Esophagus mucosa (tissue), 1 donor: ENCODE measurements around the gene DOCK8. TPM values are rescaled to one million over a fixed set of nuclear protein-coding genes. Genes with fewer than 3 reads are reported as not detected.
A peak's percentile ranks its signal among the peaks of the same experiment; 100 is the strongest.

Experiments used
- ATAC-seq: fragments of 200-7000 bp; cut with Tn5 transposase; one replicate; pipeline ENCODE4 v1.9.1; 2020
- total RNA-seq: library from RNA; stranded (reverse); gene quantifications from one replicate; pipeline ENCODE4 v1.2.4, GENCODE V29; 2023
- donor health status: DM: yes; HTN: yes; CAD: no.

DOCK8 gene
- total RNA-seq, 1 donor from 2014 or later, result 11.4 TPM

DNA sequence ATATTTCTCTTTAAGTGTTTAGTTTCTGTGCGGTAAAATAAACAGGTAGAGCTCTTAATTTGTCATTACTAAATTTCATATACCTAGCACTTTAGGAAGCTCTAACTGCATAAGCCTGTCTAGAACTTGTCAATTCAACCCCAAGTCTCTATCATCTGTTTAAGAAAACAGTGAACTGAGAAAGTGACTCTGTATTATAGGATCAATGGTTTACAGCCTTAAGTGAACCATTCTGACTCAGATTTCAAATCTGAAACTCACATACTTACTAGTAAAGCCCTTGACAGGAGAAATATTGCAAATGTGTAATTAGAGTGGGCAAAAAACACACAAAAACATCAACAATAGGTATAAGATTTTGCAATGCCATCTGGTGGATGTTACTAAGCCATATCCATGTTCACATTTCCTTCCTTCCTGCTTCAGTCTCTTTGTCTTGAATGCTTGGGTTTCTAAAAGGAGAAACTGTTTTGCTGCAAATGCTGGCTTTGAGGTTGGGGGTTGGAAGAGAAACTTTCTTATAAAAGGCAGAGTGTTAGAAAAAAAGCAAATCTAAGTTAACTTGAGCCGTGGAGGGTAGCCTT lies 101.8 kb downstream of the DOCK8 start:
- no peak for ATAC-seq

DNA sequence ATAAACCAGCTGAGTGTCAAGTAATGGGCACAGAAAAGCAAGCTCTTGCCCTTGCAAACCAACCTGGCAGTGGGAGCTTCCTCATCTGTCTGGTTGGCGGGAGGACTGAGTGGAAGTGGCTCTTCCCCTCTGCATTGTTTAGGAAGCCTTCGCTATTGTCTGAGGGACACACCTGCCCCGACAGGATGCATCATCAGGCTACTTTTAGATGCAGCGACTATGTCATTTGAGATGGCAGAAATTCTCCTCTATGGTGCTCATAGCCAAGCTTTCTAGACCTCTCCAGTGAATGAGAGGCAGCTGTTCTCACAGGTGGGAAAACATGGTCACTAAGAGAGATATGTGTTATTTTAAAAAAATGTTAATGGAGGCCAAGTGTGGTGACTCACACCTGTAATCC lies 104.0 kb downstream of the DOCK8 start:
- ATAC-seq, result peak; percentile 52

DNA sequence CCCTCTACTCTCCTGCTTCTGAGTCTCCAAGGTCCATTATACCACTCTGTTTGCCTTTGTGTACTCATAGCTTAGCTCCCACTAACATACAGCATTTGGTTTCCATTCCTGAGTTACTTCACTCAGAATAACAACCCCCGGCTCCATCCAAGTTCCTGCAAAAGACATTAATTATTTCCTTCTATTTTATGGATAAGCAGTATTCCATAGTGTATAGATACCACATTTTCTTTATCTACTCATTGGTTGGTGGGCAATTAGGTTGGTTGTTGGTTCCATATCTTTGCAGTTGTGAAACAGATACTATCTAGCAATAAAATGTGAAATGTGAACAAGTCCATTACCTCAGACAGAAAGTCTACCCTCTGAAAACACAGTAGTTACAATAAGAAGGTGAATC lies 110.3 kb downstream of the DOCK8 start:
- no peak for ATAC-seq

DNA sequence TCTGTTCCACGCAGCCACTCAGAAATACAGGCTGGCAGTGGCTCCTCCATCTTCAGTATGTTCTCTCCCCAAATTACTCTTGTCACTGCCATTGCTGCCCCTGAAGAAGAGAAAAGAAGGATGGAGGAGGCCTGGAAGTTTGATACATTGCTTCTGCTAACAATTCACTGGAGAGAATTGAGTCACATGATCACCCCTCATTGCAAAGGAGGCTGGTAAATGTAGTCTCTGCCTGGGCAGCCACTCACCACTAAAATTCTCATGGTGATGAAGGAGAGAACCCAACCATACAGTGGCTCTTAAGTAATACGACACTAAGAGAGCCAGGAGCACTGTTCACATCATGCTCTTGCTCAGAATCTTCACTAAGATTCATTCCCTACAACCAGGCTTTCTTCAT lies 112.0 kb downstream of the DOCK8 start:
- no peak for ATAC-seq

DNA sequence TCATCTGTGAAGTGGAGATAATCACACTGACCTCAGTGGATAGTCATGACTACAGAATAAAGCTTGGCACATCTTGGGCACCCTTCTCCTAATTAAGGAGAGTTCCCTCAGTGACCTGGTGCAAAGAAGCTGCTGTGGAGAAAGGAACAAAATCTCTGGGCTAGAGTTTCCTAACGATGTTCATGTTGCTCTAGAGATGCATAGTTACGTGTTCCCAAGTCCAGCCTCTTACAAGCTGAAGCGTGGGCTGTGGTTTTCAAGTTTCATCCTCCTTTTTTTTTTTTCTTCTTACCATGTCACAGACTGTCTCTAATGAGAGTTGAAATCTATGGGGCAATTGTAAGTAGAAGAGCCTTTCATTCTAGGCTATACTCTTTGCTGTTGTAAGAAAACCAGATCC lies 113.8 kb downstream of the DOCK8 start:
- no peak for ATAC-seq

DNA sequence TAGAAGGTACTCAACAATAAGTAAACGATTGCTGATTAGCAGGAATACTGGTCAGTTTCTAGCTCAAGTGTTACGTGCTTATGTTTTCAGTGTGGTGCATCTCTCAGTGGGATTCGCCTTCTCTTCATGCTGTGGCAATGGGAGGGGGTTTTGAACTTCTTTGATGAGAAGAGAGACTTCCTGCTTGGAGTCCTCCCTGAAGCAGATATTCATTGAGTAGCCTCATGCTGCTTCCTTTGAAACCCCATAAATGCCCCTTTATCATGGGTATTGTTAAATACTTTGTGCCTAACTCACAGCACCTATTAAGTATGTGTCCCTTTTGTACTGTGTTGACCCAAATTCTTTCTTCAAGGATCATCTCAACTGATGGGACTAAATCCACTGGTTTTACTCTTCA lies 116.5 kb downstream of the DOCK8 start:
- ATAC-seq, result no peak

DNA sequence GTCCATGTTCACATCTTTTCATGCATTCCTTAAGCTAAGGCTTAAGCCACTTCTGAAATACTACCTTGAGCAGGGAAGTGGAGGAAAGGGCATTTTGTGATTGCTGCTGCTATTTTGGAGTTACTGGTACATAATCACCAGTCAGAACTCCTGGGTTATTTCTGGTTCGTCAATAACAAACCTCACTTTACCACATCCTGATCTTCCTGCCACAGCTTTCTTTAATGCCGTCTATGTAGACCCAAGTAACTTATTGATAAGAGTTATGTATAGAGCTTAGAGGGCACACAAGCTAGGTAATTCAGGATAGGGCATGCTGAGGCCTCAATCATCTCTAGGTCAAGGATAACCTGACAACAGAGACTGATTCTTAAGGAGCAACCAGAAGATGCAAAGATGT lies 120.7 kb downstream of the DOCK8 start:
- no peak for ATAC-seq

DNA sequence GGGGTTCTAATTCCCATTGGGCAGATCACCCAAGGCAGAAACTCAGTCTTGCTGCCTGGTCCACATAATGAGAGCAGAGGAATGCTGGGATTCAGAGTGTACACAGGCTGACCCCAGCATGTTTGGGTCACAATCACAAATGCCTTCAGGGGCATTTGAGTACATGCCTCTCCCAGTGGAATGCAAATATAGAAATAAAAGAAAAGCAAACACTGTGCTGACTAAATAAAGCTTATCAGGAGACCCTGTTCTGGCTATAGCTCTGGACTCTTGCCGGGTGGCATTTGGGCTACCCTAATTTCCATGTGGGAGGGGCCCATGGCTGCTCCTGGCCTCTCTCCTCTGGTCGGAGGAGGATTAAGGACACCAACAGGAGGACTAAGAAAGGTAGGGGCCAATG lies 121.4 kb downstream of the DOCK8 start:
- ATAC-seq, result no peak

DNA sequence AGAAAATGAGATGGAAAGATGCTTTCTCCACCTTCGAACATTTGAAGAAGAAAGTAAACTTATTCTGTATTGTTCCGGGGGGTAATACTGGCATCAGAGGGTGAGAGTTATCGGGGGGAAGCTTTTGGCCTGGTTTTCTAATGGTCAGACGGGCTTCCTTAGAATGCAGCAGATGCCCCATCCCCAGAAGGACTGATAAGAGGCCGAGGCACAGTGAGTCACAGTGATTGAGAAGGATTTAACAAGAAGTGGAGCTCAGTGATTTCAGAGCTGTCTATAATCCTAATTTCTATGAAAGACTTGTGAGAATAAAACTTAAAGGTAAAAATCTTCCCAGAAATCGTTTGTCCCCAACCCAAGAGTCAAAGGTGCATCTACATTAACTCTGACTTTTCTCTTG lies 123.9 kb downstream of the DOCK8 start:
- ATAC-seq, result no peak

DNA sequence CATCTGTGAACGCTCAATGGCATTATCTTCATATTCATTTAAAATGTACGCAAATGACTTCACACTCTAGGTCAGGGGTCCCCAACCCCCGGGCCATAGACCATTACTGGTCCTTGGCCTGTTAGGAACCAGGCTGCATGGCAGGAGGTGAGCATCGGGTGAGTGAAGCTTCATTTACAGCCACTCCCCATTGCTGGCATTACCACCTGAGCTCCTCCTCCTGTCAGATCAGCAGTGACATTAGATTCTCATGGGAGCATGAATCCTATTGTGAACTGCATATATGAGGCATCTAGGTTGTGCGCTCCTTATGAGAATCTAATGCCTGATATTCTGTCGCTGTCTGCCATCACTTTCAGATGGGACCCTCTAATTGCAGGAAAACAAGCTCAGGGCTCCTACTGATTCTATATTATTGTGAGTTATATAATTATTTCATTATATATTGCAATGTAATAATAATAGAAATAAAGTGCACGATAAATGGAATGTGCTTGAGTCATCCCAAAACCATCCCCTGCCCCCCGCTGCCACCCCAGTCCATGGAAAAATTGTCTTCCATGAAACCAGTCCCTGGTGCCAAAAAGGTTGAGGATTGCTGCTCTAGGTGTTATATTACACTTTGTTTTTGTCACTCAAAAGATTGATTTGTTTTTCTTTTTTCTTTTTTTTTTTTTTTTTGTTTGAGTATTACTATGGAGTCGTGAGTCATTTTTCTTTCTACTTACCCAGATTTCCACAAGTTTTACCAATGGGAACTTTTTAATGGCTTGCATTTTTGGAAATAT lies 127.2 kb downstream of the DOCK8 start:
- no peak for ATAC-seq

DNA sequence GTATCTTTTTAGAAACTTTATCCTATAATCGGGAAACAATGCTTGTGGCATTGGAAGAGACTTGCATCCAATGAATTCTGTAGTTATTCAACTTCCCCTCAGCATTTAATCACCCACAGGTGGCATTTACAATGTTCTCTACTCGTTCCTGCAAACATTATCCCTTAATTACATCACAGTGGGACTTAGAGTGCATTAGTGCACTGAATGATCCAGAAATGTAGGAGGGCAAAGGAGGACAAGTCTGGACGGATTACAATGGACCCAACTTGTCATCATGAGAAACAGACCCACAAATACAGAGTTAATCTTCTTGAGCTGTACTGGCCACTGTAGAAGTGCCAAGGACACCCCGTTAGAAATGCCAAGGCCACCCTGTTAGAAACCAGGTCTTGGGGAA lies 129.1 kb downstream of the DOCK8 start:
- peak; percentile 62 for ATAC-seq

DNA sequence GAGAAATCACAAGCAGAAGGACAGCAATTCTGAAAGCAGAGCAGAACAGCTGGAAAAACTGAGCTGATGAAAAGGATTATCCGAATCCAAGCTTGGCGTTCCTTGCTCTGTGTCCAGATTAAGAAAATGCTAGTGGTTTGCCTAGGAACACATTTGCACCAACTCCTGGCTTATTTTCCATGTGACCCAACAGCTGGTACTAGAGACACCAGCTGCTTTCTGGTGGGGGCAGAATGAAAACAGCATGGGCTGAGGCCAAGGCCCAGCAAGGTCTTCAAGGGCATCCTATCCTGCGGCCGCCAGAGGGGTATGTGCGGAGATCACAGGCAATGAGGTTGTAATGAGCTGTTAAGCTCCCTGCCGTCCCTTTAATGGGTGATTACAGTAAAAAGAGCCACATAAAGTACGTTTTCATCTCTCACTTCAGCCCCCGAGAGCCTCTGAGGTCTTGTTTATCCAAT lies 131.5 kb downstream of the DOCK8 start:
- ATAC-seq, result no peak

DNA sequence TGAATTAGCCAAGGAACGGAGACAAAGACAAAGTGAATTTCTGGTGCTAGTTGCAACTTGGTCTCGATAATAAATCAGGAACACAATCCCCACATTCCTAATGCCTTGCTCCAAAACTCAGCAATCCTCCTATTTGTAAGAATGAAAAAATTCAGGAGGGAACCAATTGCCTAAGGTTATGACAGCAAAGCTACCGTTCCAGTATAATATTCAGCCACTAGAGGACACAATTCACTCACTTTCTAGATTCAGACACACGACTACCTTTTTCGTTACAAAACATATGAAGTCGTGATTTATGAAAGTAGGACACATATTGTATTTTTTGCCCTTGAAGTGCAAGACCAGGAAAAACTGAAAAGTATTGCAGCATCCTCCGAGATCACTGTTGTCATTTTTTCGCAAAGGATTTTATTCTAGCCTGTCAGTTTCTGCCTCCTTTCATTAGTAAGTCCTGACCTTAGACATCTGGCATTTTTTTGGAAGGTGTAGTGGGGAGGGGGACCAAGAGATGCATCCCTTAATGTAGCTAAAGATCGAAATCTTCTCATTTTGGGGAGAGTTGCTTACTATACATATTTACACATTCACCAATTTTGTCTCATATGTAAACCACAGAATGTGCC lies 133.1 kb downstream of the DOCK8 start:
- ATAC-seq, result peak; percentile 33

DNA sequence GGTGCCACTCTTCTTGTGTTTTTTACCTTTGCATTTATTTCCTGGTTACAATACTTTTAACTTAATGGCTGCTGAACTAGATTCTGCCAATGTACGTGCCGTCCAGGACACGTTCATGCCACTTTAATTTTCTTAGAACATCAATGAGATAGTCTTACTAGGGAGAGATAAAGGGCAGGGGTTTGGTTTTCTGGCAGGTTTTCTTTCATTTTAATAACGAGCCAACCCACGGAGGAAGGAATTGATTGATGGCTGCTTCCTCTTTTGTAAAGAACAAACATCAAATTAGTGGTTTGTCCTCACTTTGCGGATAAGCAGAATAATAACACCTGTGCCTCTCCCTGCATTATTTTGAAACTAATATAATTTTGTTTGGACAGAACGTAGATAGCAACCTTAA lies 135.7 kb downstream of the DOCK8 start:
- ATAC-seq, result no peak

DNA sequence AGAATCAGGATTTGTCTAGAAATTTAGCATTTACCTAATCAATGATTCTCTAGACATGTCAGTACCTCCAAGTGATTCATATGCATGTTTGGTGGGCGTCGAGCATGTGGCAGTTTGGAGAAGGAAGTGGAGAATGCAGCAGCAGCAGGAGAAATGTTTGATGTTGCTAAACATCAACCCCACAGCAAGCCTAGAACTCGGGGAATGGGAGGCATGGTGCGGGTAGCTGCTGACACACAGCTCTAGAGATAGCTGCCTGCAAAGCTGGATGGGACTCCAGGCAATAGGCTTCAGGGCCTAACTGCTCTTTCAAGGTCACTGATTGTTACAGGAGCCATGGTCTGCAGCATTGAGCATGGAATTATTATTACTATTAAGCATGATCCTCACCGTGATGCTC lies 137.3 kb downstream of the DOCK8 start:
- no peak for ATAC-seq

DNA sequence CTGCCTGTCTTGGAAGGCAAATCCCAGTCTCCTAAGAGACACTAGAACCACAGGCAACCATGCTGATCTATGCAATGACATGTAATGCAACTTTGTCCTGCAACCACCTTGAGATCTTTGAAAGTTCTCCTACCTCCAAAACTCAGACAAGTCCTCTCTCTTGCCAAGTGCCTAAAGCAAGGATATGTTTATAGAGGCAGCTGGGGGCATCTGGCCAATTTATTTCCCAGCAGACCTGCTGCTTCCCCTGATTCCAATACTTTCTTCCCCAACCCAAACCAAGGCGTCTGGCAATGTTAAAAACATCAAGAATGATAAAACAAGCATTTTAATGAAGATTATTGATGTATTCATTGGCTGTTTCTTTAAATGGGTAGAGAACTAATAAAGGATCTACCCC lies 138.4 kb downstream of the DOCK8 start:
- no peak for ATAC-seq

DNA sequence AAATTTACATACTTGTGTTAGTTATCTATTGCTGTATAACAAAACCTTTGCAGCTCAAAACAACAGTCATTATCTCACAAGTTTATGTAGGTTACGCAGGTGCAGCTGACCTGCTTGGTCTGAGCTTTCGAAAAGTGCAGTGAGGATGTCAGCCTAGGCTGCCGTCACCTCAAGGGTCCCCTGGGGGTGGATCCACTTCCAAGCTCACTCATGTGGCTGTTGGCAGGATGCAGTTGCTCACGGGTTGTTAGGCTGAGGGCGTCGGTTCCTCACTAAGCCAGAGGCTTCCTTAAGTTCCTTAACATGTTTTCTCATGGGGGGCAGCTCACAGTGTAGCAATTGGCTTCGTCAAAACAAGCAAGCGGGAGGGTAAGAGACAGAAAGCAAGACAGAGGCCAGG lies 139.8 kb downstream of the DOCK8 start:
- no peak for ATAC-seq

DNA sequence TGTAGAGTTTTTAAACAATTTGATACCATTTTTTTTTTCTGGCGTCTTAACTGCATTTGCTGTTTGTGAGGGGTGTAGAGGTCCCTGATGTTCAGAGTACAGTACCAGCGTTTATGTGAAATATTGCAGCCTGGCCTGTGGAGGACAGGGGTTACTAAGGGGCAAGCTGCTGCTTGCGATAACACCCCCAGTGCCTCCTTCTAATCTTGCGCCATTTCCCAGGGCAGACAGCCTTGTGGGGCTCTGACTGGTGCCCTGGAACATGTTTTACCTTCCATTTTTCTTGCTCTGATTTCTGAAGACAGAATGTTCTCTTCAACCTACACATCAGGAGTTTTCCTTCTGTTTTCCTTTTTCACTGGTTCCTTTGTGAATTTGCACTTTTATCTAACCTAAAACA lies 142.9 kb downstream of the DOCK8 start:
- no peak for ATAC-seq

DNA sequence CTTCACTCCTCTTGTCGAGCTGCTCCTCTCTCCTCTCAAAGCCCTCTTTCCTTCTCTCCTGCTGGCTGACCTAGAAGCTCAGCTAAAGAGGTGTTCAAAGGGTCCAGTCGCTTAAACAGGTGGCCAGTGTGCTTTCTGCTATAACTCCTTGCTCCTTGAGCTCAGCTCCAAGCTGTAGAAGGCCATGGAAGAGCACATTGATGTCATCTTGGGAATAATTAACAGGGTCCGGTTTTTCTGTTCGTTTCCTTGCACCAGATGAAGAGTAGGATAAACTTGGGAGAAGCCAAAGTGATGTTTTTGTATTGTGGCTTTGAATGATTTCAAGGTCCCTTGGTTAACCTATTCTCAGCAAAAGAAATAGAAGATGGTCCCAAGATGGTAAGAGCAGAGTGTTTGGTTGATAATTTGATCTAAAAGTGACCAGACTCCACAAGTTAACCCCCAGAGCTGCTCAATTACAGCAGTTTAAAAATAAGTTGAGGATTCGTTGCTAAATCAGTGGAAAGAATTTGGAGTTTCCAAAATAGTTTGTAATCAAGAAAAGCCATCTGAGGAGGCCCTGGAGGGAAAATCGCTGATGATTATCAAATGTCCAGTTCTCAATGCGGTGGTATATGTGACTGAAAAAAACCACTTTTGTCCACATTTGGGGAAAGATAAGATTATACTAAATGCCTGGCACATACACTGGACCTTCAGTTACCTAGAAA lies 148.1 kb downstream of the DOCK8 start:
- ATAC-seq, result no peak

DNA sequence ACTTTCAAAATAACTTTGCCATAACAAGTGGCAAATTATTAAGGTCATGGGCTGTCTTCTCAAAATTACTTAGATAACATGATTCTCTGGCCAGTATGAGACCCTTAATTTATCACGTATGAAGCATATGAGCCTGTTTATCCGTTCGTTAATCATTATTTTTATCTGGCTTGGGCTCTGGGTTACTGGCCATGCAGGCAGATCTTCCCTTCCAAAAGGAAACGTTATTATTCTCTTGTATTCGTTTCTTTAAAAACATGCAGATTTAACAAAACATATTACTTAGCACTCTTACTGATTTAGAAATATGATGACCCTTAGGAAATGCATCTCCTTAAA lies 148.6 kb downstream of the DOCK8 start:
- no peak for ATAC-seq

DNA sequence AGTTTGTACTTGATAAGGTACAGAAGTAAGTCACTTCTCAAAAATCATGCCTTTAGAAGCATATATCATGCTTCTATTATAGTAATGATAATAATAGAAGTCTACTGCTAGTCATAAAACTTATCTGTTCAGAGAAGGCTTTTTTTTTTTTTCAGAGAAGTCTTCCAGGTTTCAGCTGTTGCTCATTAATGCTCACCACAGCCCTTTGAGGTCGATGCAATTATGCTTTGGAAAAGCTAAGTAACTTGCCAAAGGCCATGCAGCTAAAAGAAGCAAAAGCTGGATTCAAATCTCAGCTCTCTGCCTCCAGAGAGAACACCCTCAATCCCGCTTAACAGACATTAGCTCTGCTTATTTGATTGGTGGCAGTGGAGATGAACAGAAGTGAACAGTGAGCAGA lies 150.8 kb downstream of the DOCK8 start:
- ATAC-seq, result no peak

DNA sequence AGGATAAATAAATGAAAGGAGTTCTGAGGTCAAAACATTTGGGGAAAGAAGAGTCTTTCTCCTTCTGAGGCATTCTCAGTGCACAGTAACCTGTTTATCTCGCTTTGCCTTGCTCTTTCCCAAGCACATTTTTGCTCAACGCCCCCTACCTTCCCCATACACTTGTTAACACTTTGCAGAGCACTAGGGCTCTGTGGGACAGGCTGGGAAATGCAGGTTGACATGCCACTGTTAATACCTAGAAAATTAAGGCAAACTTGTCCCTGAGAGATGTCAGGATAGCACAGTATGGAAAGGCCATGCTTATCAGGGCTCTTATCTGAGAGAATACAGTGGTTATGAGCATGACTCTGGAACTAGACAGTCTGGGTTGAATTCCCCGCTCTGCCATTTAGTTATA lies 152.0 kb downstream of the DOCK8 start:
- ATAC-seq, result no peak

DNA sequence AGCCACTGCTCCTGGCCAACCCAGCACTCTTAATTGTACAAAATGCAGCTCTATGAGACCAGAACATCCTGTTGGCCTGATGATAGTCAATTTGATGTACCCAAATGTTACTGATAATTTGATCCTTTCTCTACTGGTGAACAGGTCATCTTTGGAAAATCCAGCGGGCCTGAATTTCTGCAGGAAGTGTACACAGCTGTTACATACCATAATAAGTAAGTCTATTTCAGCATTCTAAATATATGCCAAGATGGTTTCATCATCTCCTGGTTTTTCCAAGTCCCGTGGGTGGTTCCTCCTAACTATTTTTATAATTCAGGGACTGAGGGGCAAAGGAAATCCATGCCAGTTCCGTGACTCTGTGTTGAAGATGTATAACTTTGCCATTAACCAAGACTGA lies 155.4 kb downstream of the DOCK8 start:
- no peak for ATAC-seq

DNA sequence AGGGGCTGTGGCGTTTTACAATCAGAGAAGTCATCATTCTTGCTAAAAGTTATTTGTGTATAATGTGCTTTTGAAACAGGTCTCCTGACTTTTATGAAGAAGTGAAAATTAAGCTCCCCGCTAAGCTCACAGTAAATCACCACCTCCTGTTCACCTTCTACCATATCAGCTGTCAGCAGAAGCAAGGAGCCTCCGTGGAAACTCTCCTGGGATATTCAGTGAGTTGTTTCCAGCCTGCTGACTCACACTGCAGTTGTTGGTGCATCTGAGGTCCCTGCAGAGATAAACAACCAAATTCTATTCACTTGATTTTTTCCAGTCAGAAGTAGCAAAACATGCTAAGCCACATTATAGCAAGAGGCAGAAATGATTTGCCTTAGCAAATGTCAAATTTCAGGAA lies 156.7 kb downstream of the DOCK8 start:
- no peak for ATAC-seq
